Measurements from ENCODE around the gene UCK2. TPM values are rescaled to one million over a fixed set of nuclear protein-coding genes. Genes with fewer than 3 reads are reported as not detected.

UCK2 gene
- polyA plus RNA-seq, 3 donors, result 12.4 to 15.4 (median 12.8) TPM

DNA sequence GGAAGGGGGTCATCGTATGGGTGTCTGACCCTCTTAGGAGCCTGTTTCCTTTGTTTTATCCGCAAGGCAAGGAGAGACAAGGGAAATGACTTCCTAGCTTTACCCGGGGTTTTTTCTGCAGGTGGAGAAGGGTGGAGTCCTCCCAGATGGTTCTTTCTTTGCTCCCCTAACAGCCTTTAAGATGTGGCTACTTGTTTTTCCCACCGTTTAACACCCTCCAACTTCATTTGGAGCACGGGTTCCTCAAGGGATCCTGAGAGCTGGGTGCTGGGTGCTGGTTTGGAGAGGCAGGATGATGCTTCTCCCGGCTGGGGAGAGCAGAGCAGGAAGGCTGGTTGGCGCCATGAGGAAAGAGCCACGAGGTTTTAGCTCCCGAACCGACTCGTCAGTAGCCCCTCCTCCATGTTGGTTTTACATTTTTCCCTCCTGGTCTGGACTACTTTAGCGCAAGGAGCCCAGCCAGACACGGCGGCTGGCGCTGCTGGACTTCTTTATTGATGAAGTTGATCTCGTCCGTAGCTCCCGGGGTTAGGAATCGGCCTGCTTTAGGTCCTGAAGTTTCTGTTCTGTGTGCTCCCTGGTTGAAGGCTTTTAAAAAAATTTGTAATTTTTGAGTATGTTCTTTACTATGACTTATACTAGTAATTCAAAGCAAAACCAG, 1.4 kb downstream of the UCK2 start:
- Mint-ChIP-seq H3K4me1 (peaks cover 28% of the 10 kb centered on the region), H3K27ac (peak overlapping the region; percentile 77 to 91 (median 88)), H3K9me3 (no peaks in the 10 kb centered on the region), H3K4me3 (peak overlapping the region; percentile 97), H3K27me3 (ENCODE audit: low read depth in 3 of 3) (peaks cover 0 to 1% (median 0%) of the 10 kb centered on the region in 3 donors), H3K36me3 (peaks cover 0 to 2% of the 10 kb centered on the region in 2 donors)
- 0% methylated on average over 6 of the region's 19 CpGs for WGBS (ENCODE audit: insufficient coverage)
- H3K27me3 ChIP-seq (ENCODE audit: control insufficient read depth in 2 of 2, insufficient read depth in 2 of 2, low read length in 2 of 2), result no peaks in the 10 kb centered on the region
- peaks cover 75% of the 10 kb centered on the region for H3K79me2 ChIP-seq (ENCODE audit: insufficient read depth, low read length)
- H3K9ac ChIP-seq (ENCODE audit: insufficient read depth, low read length, poor library complexity, severe bottlenecking), result peak overlapping the region; percentile 78
- H4K20me1 ChIP-seq (ENCODE audit: insufficient read depth, low read length), result no peaks in the 10 kb centered on the region
- peak overlapping the region; percentile 43 to 84 (median 75) for H3K4me3 ChIP-seq (replicated peaks in 1 of 3; ENCODE audit: low read depth in 2 of 3, low read length in 3 of 3)
- no peaks in the 10 kb centered on the region for H3K9me3 ChIP-seq (replicated peaks in 1 of 2; ENCODE audit: control insufficient read depth in 1 of 2, insufficient read depth in 1 of 2, low read length in 2 of 2)
- H3K4me2 ChIP-seq (replicated peaks; ENCODE audit: extremely low read depth, low read length, poor library complexity, severe bottlenecking), result peak overlapping the region; percentile 91
- TF ChIP-seq, protein P1, sequence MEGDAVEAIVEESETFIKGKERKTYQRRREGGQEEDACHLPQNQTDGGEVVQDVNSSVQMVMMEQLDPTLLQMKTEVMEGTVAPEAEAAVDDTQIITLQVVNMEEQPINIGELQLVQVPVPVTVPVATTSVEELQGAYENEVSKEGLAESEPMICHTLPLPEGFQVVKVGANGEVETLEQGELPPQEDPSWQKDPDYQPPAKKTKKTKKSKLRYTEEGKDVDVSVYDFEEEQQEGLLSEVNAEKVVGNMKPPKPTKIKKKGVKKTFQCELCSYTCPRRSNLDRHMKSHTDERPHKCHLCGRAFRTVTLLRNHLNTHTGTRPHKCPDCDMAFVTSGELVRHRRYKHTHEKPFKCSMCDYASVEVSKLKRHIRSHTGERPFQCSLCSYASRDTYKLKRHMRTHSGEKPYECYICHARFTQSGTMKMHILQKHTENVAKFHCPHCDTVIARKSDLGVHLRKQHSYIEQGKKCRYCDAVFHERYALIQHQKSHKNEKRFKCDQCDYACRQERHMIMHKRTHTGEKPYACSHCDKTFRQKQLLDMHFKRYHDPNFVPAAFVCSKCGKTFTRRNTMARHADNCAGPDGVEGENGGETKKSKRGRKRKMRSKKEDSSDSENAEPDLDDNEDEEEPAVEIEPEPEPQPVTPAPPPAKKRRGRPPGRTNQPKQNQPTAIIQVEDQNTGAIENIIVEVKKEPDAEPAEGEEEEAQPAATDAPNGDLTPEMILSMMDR (IDR thresholded peaks at IDR 0.05), result no peak
- intact Hi-C loops (cut with micrococcal nuclease), result loop anchor here (5.0 to 10.0 kb wide), 4 partner anchors 44 to 61 kb away; partner anchors contain the start of gene TMCO1 (in 1 of the 2)
- DNase-seq, result peak in 1 of 3 donors; percentile 28
- H3K36me3 ChIP-seq (replicated peaks in 1 of 2; ENCODE audit: control insufficient read depth in 1 of 2, insufficient read depth in 2 of 2, low read length in 2 of 2), result no peaks in the 10 kb centered on the region
- H3K27ac ChIP-seq (ENCODE audit: low read depth in 1 of 2, low read length in 2 of 2), result peak overlapping the region; percentile 70 to 82
- H3K4me1 ChIP-seq (ENCODE audit: control insufficient read depth in 1 of 2, insufficient read depth in 2 of 2, low read length in 2 of 2), result peaks cover 17 to 23% of the 10 kb centered on the region in 2 donors
- H2AFZ ChIP-seq (ENCODE audit: insufficient read depth, low read depth, low read length, poor library complexity, severe bottlenecking), result peak overlapping the region; percentile 95

DNA sequence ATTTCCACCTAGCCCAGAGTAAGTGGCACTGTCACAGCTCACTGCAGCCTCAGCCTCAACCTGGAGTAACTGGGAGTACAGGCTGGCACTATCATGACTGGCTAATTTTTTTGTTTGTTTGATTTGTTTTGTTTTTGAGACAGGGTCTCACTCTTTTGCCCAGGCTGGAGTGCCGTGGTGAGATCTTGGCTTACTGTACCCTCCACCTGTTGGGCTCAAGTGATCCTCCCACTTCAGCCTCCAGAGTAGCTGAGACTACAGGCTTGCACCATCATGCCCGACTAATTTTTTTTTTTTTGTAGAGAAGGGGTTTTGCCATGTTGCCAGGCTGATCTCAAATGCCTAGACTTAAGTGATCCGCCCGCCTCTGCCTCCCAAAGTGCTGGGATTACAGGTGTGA, 2.5 kb downstream of the UCK2 start:
- H3K79me2 ChIP-seq (ENCODE audit: insufficient read depth, low read length), result peaks cover 86% of the 10 kb centered on the region
- no CpG with 5 or more reads among the region's 4 CpGs for WGBS (ENCODE audit: insufficient coverage)
- H3K4me3 Mint-ChIP-seq, result no peak overlapping the region

More for the DNA sequence above, 2.5 kb downstream of the UCK2 start:
- Mint-ChIP-seq H3K27ac (peak overlapping the region in 1 of 7 donors; percentile 58), H3K36me3 (peaks cover 0 to 2% of the 10 kb centered on the region in 2 donors), H3K9me3 (no peaks in the 10 kb centered on the region), H3K27me3 (ENCODE audit: low read depth in 3 of 3) (peaks cover 0 to 1% (median 0%) of the 10 kb centered on the region in 3 donors), H3K4me1 (peaks cover 28% of the 10 kb centered on the region)
- no peak for DNase-seq
- H3K4me1 ChIP-seq (ENCODE audit: control insufficient read depth in 1 of 2, insufficient read depth in 2 of 2, low read length in 2 of 2), result peaks cover 17 to 23% of the 10 kb centered on the region in 2 donors
- intact Hi-C loops (cut with micrococcal nuclease), result loop anchor here (5.0 to 10.0 kb wide), 4 partner anchors 42 to 63 kb away; partner anchors contain the start of gene TMCO1 (in 1 of the 2)
- H3K36me3 ChIP-seq (replicated peaks in 1 of 2; ENCODE audit: control insufficient read depth in 1 of 2, insufficient read depth in 2 of 2, low read length in 2 of 2), result no peaks in the 10 kb centered on the region
- H3K4me2 ChIP-seq (replicated peaks; ENCODE audit: extremely low read depth, low read length, poor library complexity, severe bottlenecking), result peak overlapping the region; percentile 91
- H3K9ac ChIP-seq (ENCODE audit: insufficient read depth, low read length, poor library complexity, severe bottlenecking), result no peak overlapping the region
- H3K27ac ChIP-seq (ENCODE audit: low read depth in 1 of 2, low read length in 2 of 2), result peak overlapping the region in 1 of 2 donors; percentile 82
- peak overlapping the region; percentile 95 for H2AFZ ChIP-seq (ENCODE audit: insufficient read depth, low read depth, low read length, poor library complexity, severe bottlenecking)
- peak overlapping the region in 1 of 3 experiments; percentile 75 for H3K4me3 ChIP-seq (replicated peaks in 1 of 3; ENCODE audit: low read depth in 2 of 3, low read length in 3 of 3)
- TF ChIP-seq, protein P1 (IDR thresholded peaks at IDR 0.05), result no peak
- H3K9me3 ChIP-seq (replicated peaks in 1 of 2; ENCODE audit: control insufficient read depth in 1 of 2, insufficient read depth in 1 of 2, low read length in 2 of 2), result no peaks in the 10 kb centered on the region
- H3K27me3 ChIP-seq (ENCODE audit: control insufficient read depth in 2 of 2, insufficient read depth in 2 of 2, low read length in 2 of 2), result no peaks in the 10 kb centered on the region
- no peaks in the 10 kb centered on the region for H4K20me1 ChIP-seq (ENCODE audit: insufficient read depth, low read length)

Measured in CD14-positive monocyte (primary cell).